ENCODE results near the gene STRA8.
A peak's percentile ranks its signal among the peaks of the same experiment; 100 is the strongest.

The STRA8 gene

GRCh38 chr7:135189221-135189662 lies 44.4 kb upstream of the STRA8 start:
- TF ChIP-seq, protein P1, sequence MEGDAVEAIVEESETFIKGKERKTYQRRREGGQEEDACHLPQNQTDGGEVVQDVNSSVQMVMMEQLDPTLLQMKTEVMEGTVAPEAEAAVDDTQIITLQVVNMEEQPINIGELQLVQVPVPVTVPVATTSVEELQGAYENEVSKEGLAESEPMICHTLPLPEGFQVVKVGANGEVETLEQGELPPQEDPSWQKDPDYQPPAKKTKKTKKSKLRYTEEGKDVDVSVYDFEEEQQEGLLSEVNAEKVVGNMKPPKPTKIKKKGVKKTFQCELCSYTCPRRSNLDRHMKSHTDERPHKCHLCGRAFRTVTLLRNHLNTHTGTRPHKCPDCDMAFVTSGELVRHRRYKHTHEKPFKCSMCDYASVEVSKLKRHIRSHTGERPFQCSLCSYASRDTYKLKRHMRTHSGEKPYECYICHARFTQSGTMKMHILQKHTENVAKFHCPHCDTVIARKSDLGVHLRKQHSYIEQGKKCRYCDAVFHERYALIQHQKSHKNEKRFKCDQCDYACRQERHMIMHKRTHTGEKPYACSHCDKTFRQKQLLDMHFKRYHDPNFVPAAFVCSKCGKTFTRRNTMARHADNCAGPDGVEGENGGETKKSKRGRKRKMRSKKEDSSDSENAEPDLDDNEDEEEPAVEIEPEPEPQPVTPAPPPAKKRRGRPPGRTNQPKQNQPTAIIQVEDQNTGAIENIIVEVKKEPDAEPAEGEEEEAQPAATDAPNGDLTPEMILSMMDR (IDR thresholded peaks at IDR 0.05; ENCODE audit: low read depth, low read length, missing control alignments), result no peak
- in situ Hi-C loops (cut with HindIII; ENCODE audit: low sequenced_read_pairs), result no loop called here
- no peak for DNase-seq (ENCODE audit: low read depth)
- H3K4me3 ChIP-seq (ENCODE audit: low read depth, low read length), result no peak overlapping the region

DNA sequence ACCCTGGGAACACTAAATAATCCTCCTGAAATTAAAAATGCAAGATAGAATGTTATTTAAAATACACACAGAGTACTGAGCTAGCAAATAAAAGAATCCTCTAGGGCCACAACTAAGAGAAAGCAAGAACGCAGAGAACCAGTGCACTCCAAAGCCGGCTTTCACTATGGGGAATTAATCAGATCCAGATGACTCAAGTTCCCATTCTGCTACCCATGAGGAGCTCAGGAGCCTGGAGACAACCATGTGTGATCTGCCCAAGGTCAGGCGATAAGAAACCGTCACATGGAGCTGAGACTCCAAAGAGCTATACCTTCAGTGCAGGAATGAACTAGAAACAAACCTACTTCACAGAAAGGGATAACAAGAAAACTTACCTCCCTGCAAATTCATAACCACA lies 43.7 kb upstream of the STRA8 start:
- H3K4me3 ChIP-seq (ENCODE audit: low read depth, low read length), result no peak overlapping the region
- in situ Hi-C loops (cut with HindIII; ENCODE audit: low sequenced_read_pairs), result no loop called here
- TF ChIP-seq, protein P1 (IDR thresholded peaks at IDR 0.05; ENCODE audit: low read depth, low read length, missing control alignments), result no peak
- no peak for DNase-seq (ENCODE audit: low read depth)

DNA sequence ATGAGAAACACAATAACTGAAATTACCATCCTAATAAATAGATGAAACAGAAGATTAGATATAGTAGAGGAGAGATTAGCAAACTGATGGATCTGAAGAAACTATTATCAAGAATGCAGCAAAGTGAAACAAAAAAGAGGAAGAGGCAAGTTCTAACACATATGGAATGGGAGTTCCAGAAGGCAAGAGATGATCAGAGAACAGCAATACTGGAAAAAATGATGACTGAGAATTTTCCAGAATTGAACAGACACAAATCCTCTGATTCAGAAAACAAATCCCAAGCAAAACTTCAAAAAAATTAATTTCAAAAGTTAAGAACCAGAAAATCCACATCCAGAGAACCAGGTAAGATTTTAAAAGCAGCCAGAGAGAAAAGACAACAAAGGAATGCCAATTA lies 42.9 kb upstream of the STRA8 start:
- TF ChIP-seq, protein P1 (IDR thresholded peaks at IDR 0.05; ENCODE audit: low read depth, low read length, missing control alignments), result no peak
- no peak for DNase-seq (ENCODE audit: low read depth)
- in situ Hi-C loops (cut with HindIII; ENCODE audit: low sequenced_read_pairs), result no loop called here
- no peak overlapping the region for H3K4me3 ChIP-seq (ENCODE audit: low read depth, low read length)

DNA sequence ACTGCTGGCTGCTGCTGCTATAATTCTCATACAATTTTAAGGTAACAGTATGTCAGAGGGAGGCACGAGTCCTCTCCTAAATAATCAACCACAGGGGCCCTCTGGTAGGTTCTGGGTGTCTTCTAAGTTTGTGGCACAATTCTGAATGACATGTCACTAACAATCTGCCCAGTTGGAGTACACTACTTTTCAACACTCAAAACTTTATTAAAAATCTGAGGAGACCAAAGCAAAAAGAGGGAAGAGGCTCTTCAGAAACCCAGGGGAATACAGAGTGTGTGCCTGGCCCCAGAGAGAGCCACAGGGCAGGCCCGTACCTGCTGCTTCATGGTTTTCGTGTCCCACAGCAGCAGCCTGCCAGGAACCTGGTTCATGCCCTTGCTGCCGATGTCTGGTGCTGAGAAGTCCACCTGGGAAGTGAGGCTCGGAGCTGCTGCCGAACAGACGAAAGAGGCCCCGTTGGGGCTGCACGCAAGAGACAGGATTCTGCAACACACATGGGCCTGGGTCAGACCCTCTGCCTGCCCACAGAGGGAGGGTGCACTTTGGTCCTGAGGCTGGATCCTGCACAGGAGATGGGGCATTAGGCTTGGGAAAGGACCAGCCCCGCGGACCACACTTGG lies 40.6 kb upstream of the STRA8 start:
- no peak for DNase-seq (ENCODE audit: low read depth)
- TF ChIP-seq, protein P1 (IDR thresholded peaks at IDR 0.05; ENCODE audit: low read depth, low read length, missing control alignments), result no peak
- in situ Hi-C loops (cut with HindIII; ENCODE audit: low sequenced_read_pairs), result no loop called here
- H3K4me3 ChIP-seq (ENCODE audit: low read depth, low read length), result no peak overlapping the region

GRCh38 chr7:135193615-135194081 lies 40.0 kb upstream of the STRA8 start:
- H3K4me3 ChIP-seq (ENCODE audit: low read depth, low read length), result no peak overlapping the region
- peak; percentile 98 for DNase-seq (ENCODE audit: low read depth)
- in situ Hi-C loops (cut with HindIII; ENCODE audit: low sequenced_read_pairs), result no loop called here
- TF ChIP-seq, protein P1 (IDR thresholded peaks at IDR 0.05; ENCODE audit: low read depth, low read length, missing control alignments), result no peak

DNA sequence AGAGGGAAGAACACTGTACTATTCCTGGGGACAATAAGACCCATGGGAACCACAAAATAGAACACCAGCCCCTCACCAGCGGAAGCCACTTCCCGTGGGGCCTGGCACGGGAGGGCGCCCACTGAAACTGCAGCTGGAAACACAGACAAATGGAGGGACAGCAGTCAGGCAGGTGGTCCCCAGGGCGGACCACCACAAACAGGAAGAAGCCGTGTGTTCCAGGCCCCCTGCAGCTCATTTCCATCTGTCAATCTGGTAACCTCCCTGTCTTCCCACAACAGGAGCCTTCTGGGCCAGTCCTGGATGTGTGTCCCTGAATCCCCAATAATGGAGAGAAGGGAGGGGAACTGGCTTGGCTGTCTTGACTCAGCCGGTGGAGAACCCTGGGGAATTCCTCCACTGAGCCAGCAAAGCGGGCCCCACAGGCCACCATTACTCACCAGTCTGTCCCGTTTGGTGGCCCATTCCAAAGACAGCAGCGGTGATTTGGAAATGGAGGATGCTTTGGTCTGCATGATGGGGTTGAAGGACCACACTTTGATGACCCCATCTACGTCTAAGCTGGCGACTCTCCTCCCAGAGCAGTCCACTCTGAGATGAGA lies 39.0 kb upstream of the STRA8 start:
- no peak for DNase-seq (ENCODE audit: low read depth)
- TF ChIP-seq, protein P1 (IDR thresholded peaks at IDR 0.05; ENCODE audit: low read depth, low read length, missing control alignments), result no peak
- no peak overlapping the region for H3K4me3 ChIP-seq (ENCODE audit: low read depth, low read length)
- in situ Hi-C loops (cut with HindIII; ENCODE audit: low sequenced_read_pairs), result no loop called here
